Neural crest cell (in vitro differentiated cells): ENCODE results near the gene TFCP2. TPM values are rescaled to one million over a fixed set of nuclear protein-coding genes. Genes with fewer than 3 reads are reported as not detected.
A peak's percentile ranks its signal among the peaks of the same experiment; 100 is the strongest.

ENCODE experiments used
- DNase-seq: peaks from one replicate; pipeline ENCODE4 v3.0.0; 2021; ENCODE audit warnings: low read depth, mixed read lengths, low spot score
- H3K27ac Mint-ChIP-seq: one replicate; pipeline ENCODE4 v1.8.0; 2021; ENCODE audit warnings: mild to moderate bottlenecking, mixed read lengths; ENCODE audit not compliant: unreplicated experiment
- H3K27me3 Mint-ChIP-seq: 2 replicates; pipeline ENCODE4 v1.8.0; 2021; ENCODE audit warnings: low read depth, mild to moderate bottlenecking, mixed read lengths
- H3K36me3 Mint-ChIP-seq: 2 replicates; pipeline ENCODE4 v1.8.0; 2021; ENCODE audit warnings: low read depth, mild to moderate bottlenecking, mixed read lengths
- H3K4me1 Mint-ChIP-seq: 2 replicates; pipeline ENCODE4 v1.8.0; 2021; ENCODE audit warnings: mixed read lengths
- H3K4me3 Mint-ChIP-seq: one replicate; pipeline ENCODE4 v1.8.0; 2021; ENCODE audit warnings: mild to moderate bottlenecking, mixed read lengths
- H3K9me3 Mint-ChIP-seq: 2 replicates; pipeline ENCODE4 v1.8.0; 2021; ENCODE audit warnings: mixed read lengths
- total RNA-seq: library from RNA; stranded (reverse); gene quantifications from 2 replicates; pipeline ENCODE4 v1.2.1, GENCODE V29; 2021
- TF ChIP-seq, protein P1 (sequence below): fragments of 200-600 bp; sonication (generic); conservative IDR thresholded peaks from 2 replicates; pipeline ENCODE4 v1.5.0; 2021; ENCODE audit warnings: antibody characterized with exemption, mild to moderate bottlenecking

Gene TFCP2
- total RNA-seq, 1 donor from 2014 or later = 28.8 TPM

DNA sequence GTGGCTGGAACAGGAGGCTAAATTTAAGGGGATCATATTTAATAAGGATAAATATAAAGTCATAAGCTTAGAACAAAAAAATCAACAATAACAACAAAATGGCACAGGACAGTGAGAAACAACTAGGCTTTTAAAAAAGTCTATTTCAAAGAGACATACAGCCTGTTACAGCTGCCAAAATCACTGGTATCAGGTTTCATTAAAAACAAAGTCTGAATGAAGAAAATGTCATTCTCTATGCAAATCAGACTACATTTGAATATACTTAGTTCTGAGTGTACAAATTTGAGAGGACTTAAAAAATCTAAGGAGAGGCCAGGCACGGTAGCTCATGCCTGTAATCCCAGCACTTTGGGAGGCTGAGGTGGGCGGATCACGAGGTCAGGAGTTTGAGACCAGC lies 44.0 kb downstream of the TFCP2 start:
- Mint-ChIP-seq H3K27ac (no peak overlapping the region), H3K36me3 (peaks cover 2% of the 10 kb centered on the region), H3K4me1 (peaks cover 10% of the 10 kb centered on the region), H3K27me3 (no peaks in the 10 kb centered on the region), H3K9me3 (no peaks in the 10 kb centered on the region), H3K4me3 (no peak overlapping the region)
- DNase-seq = no peak
- TF ChIP-seq, protein P1, sequence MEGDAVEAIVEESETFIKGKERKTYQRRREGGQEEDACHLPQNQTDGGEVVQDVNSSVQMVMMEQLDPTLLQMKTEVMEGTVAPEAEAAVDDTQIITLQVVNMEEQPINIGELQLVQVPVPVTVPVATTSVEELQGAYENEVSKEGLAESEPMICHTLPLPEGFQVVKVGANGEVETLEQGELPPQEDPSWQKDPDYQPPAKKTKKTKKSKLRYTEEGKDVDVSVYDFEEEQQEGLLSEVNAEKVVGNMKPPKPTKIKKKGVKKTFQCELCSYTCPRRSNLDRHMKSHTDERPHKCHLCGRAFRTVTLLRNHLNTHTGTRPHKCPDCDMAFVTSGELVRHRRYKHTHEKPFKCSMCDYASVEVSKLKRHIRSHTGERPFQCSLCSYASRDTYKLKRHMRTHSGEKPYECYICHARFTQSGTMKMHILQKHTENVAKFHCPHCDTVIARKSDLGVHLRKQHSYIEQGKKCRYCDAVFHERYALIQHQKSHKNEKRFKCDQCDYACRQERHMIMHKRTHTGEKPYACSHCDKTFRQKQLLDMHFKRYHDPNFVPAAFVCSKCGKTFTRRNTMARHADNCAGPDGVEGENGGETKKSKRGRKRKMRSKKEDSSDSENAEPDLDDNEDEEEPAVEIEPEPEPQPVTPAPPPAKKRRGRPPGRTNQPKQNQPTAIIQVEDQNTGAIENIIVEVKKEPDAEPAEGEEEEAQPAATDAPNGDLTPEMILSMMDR = no peak

DNA sequence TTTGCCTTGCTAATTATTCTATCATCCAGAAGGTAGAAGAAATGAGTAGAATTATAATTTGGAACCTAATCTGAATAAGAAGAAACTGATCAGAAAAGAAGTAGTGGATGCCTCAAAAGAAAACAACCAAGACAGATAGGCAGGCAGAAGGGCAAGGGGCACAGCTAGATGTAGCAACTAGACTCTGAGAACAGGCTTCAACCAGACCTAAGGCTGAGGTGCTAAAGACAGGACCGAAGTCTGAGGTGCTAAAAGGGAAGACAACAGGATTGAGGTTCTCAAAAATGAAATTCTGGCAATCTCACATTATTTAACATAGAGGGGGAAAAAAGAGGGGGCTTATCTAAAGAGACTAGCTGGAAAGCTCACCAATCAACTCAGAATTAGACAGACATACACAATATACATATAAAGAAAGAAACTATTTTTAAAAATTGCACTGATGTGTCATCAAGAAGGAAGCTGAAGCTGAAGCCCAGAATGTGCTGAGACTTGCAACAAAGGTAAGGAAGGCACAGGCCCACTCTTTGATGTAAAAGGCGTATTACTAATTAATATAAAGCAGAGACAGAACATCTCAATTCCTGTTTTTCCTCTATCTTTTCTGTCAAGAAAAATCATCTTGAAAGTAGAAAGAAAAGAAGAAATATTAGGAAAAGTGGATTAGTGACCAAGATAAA lies 45.7 kb downstream of the TFCP2 start:
- TF ChIP-seq, protein P1 = no peak
- no peaks in the 10 kb centered on the region for H3K9me3 Mint-ChIP-seq
- H3K4me1 Mint-ChIP-seq = peaks cover 10% of the 10 kb centered on the region
- no peak overlapping the region for H3K4me3 Mint-ChIP-seq
- H3K27me3 Mint-ChIP-seq = no peaks in the 10 kb centered on the region
- H3K36me3 Mint-ChIP-seq = peaks cover 2% of the 10 kb centered on the region
- H3K27ac Mint-ChIP-seq = no peak overlapping the region
- DNase-seq = no peak

DNA sequence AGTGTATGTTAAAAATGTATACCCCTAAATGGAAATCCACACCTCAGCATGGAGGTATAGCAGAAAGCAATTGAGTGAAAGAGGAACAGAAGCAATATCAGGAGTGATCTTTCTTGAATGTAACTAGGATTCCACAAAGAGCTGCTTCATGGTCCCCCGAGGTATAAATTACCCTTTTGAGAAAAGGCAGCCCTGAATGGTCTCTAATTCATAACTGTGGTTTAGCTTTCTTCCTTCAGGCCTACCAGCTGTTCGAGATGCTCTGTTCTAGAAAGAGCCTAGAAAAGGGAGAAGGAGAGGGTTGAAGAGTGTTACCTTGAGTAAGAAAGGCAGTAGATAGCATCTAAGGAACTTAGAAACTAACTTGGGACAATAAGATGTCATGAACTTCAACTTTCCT lies 46.6 kb downstream of the TFCP2 start:
- no peak overlapping the region for H3K4me3 Mint-ChIP-seq
- no peak for DNase-seq
- TF ChIP-seq, protein P1 = no peak
- H3K27ac Mint-ChIP-seq = no peak overlapping the region
- H3K4me1 Mint-ChIP-seq = peaks cover 10% of the 10 kb centered on the region
- H3K36me3 Mint-ChIP-seq = peaks cover 2% of the 10 kb centered on the region
- no peaks in the 10 kb centered on the region for H3K27me3 Mint-ChIP-seq
- H3K9me3 Mint-ChIP-seq = no peaks in the 10 kb centered on the region

GRCh38 chr12:51124504-51124903 lies 48.4 kb downstream of the TFCP2 start:
- H3K9me3 Mint-ChIP-seq = no peaks in the 10 kb centered on the region
- no peak overlapping the region for H3K4me3 Mint-ChIP-seq
- H3K27ac Mint-ChIP-seq = peak overlapping the region; percentile 43
- peaks cover 5% of the 10 kb centered on the region for H3K36me3 Mint-ChIP-seq
- H3K4me1 Mint-ChIP-seq = peaks cover 10% of the 10 kb centered on the region
- no peaks in the 10 kb centered on the region for H3K27me3 Mint-ChIP-seq
- DNase-seq = no peak
- TF ChIP-seq, protein P1 = no peak

- no peak for DNase-seq
- Mint-ChIP-seq H3K4me3 (no peak overlapping the region), H3K27me3 (no peaks in the 10 kb centered on the region), H3K4me1 (peaks cover 10% of the 10 kb centered on the region), H3K36me3 (peaks cover 5% of the 10 kb centered on the region), H3K27ac (no peak overlapping the region), H3K9me3 (no peaks in the 10 kb centered on the region)
- TF ChIP-seq, protein P1 = no peak
Measured at GRCh38 chr12:51122844-51123243, 50.1 kb downstream of the TFCP2 start.
